Right atrium auricular region (tissue), 2 donors: ENCODE measurements around the gene CRYBG1. TPM values are rescaled to one million over a fixed set of nuclear protein-coding genes. Genes with fewer than 3 reads are reported as not detected.
"Not testable (repeated sequence)": the region's sequence is repeated elsewhere in the genome, so short reads cannot be mapped to it uniquely, and the experiment has no call there.

Experiments
- DNase-seq: peaks from one replicate; pipeline ENCODE4 v3.0.0-alpha.2; 2019; ENCODE audit warnings: low spot score
- H3K27ac ChIP-seq, 2 donors: fragments of 200-600 bp; sonication (generic); 1 replicate in 1 of 2; 2 replicates in 1 of 2; pipeline ENCODE4 v1.5.1; 2016 to 2019
- H3K27me3 ChIP-seq, 2 donors: fragments of 200-600 bp; sonication (generic); one replicate each; pipeline versions ENCODE4 v1.5.1 to v1.6.0; 2017 to 2019
- H3K36me3 ChIP-seq: fragments of 200-600 bp; sonication (generic); one replicate; pipeline ENCODE4 v1.5.1; 2016
- H3K4me1 ChIP-seq, 2 donors: fragments of 200-600 bp; sonication (generic); one replicate each; pipeline versions ENCODE4 v1.5.1 to v1.6.0; 2017 to 2019
- H3K4me3 ChIP-seq, 2 donors: fragments of 200-600 bp; sonication (generic); 1 replicate in 1 of 2; 2 replicates in 1 of 2; pipeline ENCODE4 v1.5.1; 2017 to 2019; ENCODE audit warnings: mild to moderate bottlenecking in 1 of 2, moderate library complexity in 1 of 2
- H3K9me3 ChIP-seq, 2 donors: fragments of 200-600 bp; sonication (generic); one replicate each; pipeline ENCODE4 v1.5.1; 2019
- CTCF ChIP-seq, 2 donors: fragments of 200-600 bp; sonication (generic); IDR thresholded peaks; one replicate each; pipeline ENCODE4 v1.5.1; 2019; ENCODE audit warnings: antibody characterized with exemption in 2 of 2
- total RNA-seq, 2 donors: library from RNA; depleted of rRNA; stranded (reverse); fragments of >200 nt; gene quantifications; one replicate each; pipeline ENCODE4 v1.1.0, GENCODE V29; 2016

Gene CRYBG1
- total RNA-seq, 2 donors from 2014 or later: 1.6 to 1.9 TPM

GRCh38 chr6:106387875-106388274 lies 27.4 kb downstream of the CRYBG1 start:
- no peak overlapping the region for H3K27ac ChIP-seq
- no peaks in the 10 kb centered on the region for H3K4me1 ChIP-seq

GRCh38 chr6:106390088-106390487 lies 29.6 kb downstream of the CRYBG1 start:
- Histone ChIP-seq H3K36me3 (no peaks in the 10 kb centered on the region), H3K27me3 (no peaks in the 10 kb centered on the region), H3K4me3 (no peak overlapping the region), H3K9me3 (no peaks in the 10 kb centered on the region), H3K4me1 (no peaks in the 10 kb centered on the region), H3K27ac (no peak overlapping the region)
- DNase-seq: no peak
- no peak for TF ChIP-seq CTCF (IDR thresholded peaks at IDR 0.05)

More at GRCh38 chr6:106387875-106388274, 27.4 kb downstream of the CRYBG1 start:
- no peak for DNase-seq
- H3K36me3 ChIP-seq: no peaks in the 10 kb centered on the region
- H3K4me3 ChIP-seq: no peak overlapping the region
- H3K27me3 ChIP-seq: no peaks in the 10 kb centered on the region
- TF ChIP-seq CTCF (IDR thresholded peaks at IDR 0.05): no peak
- H3K9me3 ChIP-seq: no peaks in the 10 kb centered on the region

- Histone ChIP-seq H3K4me3 (no peak overlapping the region), H3K27me3 (no peaks in the 10 kb centered on the region), H3K36me3 (no peaks in the 10 kb centered on the region), H3K9me3 (no peaks in the 10 kb centered on the region), H3K4me1 (no peaks in the 10 kb centered on the region), H3K27ac (no peak overlapping the region)
- no peak for TF ChIP-seq CTCF (IDR thresholded peaks at IDR 0.05)
- DNase-seq: no peak
These were observed 36.1 kb downstream of the CRYBG1 start for GRCh38 chr6:106396426-106397220.

GRCh38 chr6:106397431-106397830 lies 36.9 kb downstream of the CRYBG1 start:
- no peak for DNase-seq

GRCh38 chr6:106398621-106399020 lies 38.1 kb downstream of the CRYBG1 start:
- Histone ChIP-seq H3K4me1 (no peaks in the 10 kb centered on the region), H3K4me3 (no peak overlapping the region), H3K9me3 (no peaks in the 10 kb centered on the region), H3K36me3 (no peaks in the 10 kb centered on the region), H3K27me3 (no peaks in the 10 kb centered on the region), H3K27ac (no peak overlapping the region)
- TF ChIP-seq CTCF (IDR thresholded peaks at IDR 0.05): no peak
- DNase-seq: no peak

More at GRCh38 chr6:106397431-106397830, 36.9 kb downstream of the CRYBG1 start:
- no peak overlapping the region for H3K27ac ChIP-seq
- H3K27me3 ChIP-seq: no peaks in the 10 kb centered on the region
- no peaks in the 10 kb centered on the region for H3K4me1 ChIP-seq
- no peak for TF ChIP-seq CTCF (IDR thresholded peaks at IDR 0.05)
- H3K4me3 ChIP-seq: no peak overlapping the region
- no peaks in the 10 kb centered on the region for H3K9me3 ChIP-seq
- H3K36me3 ChIP-seq: no peaks in the 10 kb centered on the region

GRCh38 chr6:106405044-106405443 lies 44.5 kb downstream of the CRYBG1 start:
- not testable (repeated sequence) for H3K36me3 ChIP-seq, H3K4me3 ChIP-seq, H3K9me3 ChIP-seq, H3K27me3 ChIP-seq, DNase-seq, H3K27ac ChIP-seq, H3K4me1 ChIP-seq
